Forelimb muscle (tissue), 1 donor: ENCODE results near the gene AGA. TPM values are rescaled to one million over a fixed set of nuclear protein-coding genes. Genes with fewer than 3 reads are reported as not detected.

Experiments
- DNase-seq: peaks from one replicate; pipeline ENCODE4 v3.0.0-alpha.2; 2013; ENCODE audit warnings: low read depth
- polyA plus RNA-seq: library from polyadenylated mRNA; unstranded; fragments of 120-200 nt; gene quantifications from one replicate; pipeline ENCODE4 v1.2.1, GENCODE V29; 2013; ENCODE audit not compliant: insufficient read length

The AGA gene
- polyA plus RNA-seq, 1 donor = 7.4 TPM

- DNase-seq = no peak
These were observed 5.3 kb upstream of the AGA start for GRCh38 chr4:177447417-177448004.

GRCh38 chr4:177446586-177446985 lies 4.3 kb upstream of the AGA start:
- DNase-seq = no peak

GRCh38 chr4:177444911-177445736 lies 2.9 kb upstream of the AGA start:
- no peak for DNase-seq

GRCh38 chr4:177441061-177441802 lies 1.0 kb downstream of the AGA start:
- DNase-seq = no peak

GRCh38 chr4:177436456-177436855 lies 5.8 kb downstream of the AGA start:
- DNase-seq = no peak

- no peak for DNase-seq
These were observed 7.6 kb downstream of the AGA start for GRCh38 chr4:177434667-177435066.

GRCh38 chr4:177427192-177427591 lies 15.0 kb downstream of the AGA start:
- DNase-seq = no peak

- DNase-seq = no peak
These were observed 22.8 kb downstream of the AGA start for GRCh38 chr4:177419434-177419833.

GRCh38 chr4:177413656-177414055 lies 28.6 kb downstream of the AGA start:
- no peak for DNase-seq

GRCh38 chr4:177413076-177413475 lies 29.2 kb downstream of the AGA start:
- DNase-seq = no peak

GRCh38 chr4:177411996-177412395 lies 30.2 kb downstream of the AGA start:
- DNase-seq = no peak

- DNase-seq = no peak
These were observed 31.7 kb downstream of the AGA start for GRCh38 chr4:177410566-177410965.

- DNase-seq = no peak
These were observed 34.2 kb downstream of the AGA start for GRCh38 chr4:177408023-177408422.

GRCh38 chr4:177405508-177405907 lies 36.7 kb downstream of the AGA start:
- DNase-seq = no peak

GRCh38 chr4:177404986-177405385 lies 37.3 kb downstream of the AGA start:
- no peak for DNase-seq

- no peak for DNase-seq
These were observed 37.9 kb downstream of the AGA start for GRCh38 chr4:177404342-177404741.

- no peak for DNase-seq
These were observed 38.5 kb downstream of the AGA start for GRCh38 chr4:177403746-177404145.

- DNase-seq = no peak
These were observed 40.5 kb downstream of the AGA start for GRCh38 chr4:177401658-177402273.

- no peak for DNase-seq
These were observed 42.2 kb downstream of the AGA start for GRCh38 chr4:177400030-177400429.

- DNase-seq = no peak
These were observed 45.9 kb downstream of the AGA start for GRCh38 chr4:177396352-177396751.

GRCh38 chr4:177393236-177393635 lies 49.0 kb downstream of the AGA start:
- no peak for DNase-seq

- DNase-seq = no peak
These were observed 50.3 kb downstream of the AGA start for GRCh38 chr4:177391953-177392352.
